HUDEP-2 (cell line): ENCODE data around the gene CNDP1.

Source experiments
- DNase-seq, 76 experiments: peaks; one replicate each; lab custom pipeline; 2025; ENCODE audit not compliant: unreplicated experiment in 76 of 76; lab: John Stamatoyannopoulos, UW

Gene CNDP1

GRCh38 chr18:74616494-74616893 is 82.2 kb downstream of the CNDP1 start:
- DNase-seq, result no peak

GRCh38 chr18:74617486-74617885 is 83.2 kb downstream of the CNDP1 start:
- DNase-seq, result no peak

- DNase-seq, result no peak
Measured at GRCh38 chr18:74622072-74622471, 87.8 kb downstream of the CNDP1 start.

GRCh38 chr18:74623047-74623816 is 88.9 kb downstream of the CNDP1 start:
- peak in 1 of 76 experiments; percentile 4 for DNase-seq

GRCh38 chr18:74624466-74624865 is 90.2 kb downstream of the CNDP1 start:
- no peak for DNase-seq

- DNase-seq, result no peak
Measured at GRCh38 chr18:74625157-74625556, 90.9 kb downstream of the CNDP1 start.

- DNase-seq, result no peak
Measured at GRCh38 chr18:74626049-74626874, 92.0 kb downstream of the CNDP1 start.

GRCh38 chr18:74630804-74631203 is 96.5 kb downstream of the CNDP1 start:
- DNase-seq, result no peak

GRCh38 chr18:74631212-74631611 is 96.9 kb downstream of the CNDP1 start:
- no peak for DNase-seq

- DNase-seq, result no peak
Measured at GRCh38 chr18:74631623-74632350, 97.5 kb downstream of the CNDP1 start.

- no peak for DNase-seq
Measured at GRCh38 chr18:74632351-74632679, 98.0 kb downstream of the CNDP1 start.

- DNase-seq, result no peak
Measured at GRCh38 chr18:74632856-74633255, 98.6 kb downstream of the CNDP1 start.

- no peak for DNase-seq
Measured at GRCh38 chr18:74633652-74634352, 99.5 kb downstream of the CNDP1 start.

- no peak for DNase-seq
Measured at GRCh38 chr18:74635224-74635975, 101.1 kb downstream of the CNDP1 start.
